Stimulated activated CD4-positive, alpha-beta T cell treated with anti-CD3 and anti-CD28 coated beads, Interleukin-2, amount 100 ng/mL, for 4 hours (primary cell): ENCODE measurements around the gene NHERF1.

Source experiments
- DNase-seq: peaks from one replicate; pipeline ENCODE4 v3.0.0-alpha.2; 2020; ENCODE audit warnings: low read depth

The NHERF1 gene

DNA sequence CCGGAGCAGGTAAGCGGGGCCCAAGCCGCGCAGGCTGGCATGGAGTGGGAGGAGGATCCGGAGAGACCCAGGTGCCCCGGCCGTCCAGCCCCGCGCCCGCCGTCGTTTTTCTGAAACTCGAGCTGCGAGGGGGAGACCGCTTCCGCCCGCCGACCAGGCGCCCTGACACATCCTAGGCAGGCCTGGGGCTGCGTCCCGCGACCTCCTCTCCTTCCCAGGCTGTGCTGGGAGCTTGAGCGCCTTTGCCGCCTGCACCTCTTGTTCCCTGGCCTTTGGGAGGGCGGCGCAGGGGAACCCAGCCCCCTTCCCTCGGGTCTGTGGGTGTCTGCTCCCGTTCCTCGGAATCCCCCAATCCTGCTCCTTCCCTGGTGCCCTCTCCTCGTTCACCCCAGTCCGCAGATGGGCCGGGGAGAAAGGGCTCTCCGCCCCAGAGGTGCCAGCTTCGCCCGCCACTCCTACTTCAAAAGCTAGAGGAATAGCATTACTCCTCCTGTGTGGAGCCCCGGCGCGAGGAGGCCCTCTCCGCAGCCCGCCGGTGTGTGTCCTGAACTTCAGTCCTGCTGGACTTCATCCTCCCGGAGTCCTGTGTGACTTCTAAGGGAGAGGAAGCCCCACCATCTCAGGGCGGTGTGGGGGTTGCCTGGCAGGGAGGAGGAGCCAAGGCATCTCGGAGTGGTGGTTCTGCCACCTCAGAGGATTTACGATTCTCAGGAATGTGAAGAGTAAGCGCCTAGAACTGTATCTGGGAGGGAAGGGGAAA is 1.0 kb downstream of the NHERF1 start:
- DNase-seq: no peak

- no peak for DNase-seq
These were observed 1.6 kb downstream of the NHERF1 start for GRCh38 chr17:74750039-74750326.

DNA sequence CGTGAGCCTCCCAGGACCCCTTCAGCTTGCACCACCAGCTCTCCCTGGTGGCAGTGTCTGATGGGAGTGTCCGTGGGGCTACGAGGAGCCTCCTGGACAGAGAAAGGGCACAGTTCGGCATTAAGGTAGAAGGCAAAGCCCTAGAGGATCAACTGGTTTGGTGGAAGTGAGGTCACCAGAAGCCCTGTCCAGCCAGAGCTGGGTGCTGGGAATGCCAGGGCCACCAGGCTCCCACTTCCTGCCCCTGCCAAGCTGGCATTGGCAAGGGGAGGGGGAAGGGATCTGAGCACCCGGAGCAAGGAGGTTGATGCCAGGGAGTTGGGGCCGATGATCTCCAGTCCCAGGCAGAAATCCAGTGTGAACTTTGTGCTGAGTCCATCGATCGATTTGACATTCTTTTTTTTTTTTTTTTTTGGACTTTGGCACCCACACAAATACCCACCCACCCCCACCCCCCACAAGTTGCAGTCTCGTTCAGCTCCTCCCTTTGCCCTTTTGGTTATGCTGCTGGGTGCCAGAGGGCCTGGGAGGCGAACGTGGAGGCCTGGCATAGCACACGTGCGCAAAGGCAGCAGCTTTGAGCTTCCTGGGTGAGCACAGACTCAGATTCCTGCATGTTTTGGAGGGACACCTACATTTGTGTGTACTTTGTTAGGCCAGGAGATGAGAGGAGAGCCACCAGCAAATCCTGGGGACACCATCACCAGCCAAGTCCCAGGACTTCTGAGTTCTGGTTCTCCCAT is 2.1 kb downstream of the NHERF1 start:
- DNase-seq: no peak

DNA sequence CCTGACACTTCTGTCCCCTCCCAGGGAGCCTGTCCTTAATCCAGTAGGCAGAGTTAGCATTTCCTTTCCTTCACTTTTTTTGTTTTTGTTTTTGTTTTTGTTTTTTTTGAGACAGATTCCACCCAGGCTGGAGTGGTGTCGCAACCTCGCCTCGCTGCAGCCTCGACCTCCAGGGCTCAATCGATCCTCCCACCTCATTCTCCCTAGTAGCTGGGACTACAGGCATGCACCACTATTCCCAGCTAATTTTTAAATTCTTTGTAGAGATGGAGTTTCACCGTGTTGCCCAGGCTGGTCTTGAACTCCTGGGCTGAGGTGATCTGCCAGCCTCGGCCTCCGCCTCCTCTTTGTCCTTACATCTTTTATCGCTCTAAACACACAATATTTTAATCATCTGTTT is 4.0 kb downstream of the NHERF1 start:
- DNase-seq: no peak

DNA sequence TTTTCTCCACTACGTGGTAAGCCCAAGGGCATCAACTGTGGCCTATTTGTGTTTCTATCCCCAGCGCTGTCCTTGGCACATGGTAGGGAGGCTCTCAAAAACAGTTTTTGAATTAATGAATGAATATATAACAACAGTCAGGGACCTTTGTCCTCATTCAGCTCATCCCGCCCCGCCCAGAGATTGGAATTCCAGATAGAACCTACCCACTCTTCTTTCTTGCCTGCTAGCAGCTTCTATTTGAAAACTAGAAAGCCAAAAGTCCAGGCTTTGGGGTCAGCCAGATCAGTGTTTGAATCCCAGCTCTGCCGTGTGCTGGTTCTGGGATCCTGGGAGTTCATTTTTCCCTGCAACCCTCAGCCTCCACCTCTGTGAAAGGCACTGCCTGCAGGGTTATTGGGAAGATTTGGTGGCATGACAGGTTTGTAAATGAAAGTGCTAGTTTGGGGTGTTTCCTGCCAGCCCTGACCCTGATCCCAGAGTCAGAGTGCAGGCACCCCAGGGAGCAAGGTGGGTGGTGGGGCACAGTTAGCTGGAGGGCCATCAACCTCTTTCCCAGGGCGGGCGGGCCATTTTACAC is 4.5 kb downstream of the NHERF1 start:
- DNase-seq: no peak

GRCh38 chr17:74754832-74755231 is 6.4 kb downstream of the NHERF1 start:
- no peak for DNase-seq

DNA sequence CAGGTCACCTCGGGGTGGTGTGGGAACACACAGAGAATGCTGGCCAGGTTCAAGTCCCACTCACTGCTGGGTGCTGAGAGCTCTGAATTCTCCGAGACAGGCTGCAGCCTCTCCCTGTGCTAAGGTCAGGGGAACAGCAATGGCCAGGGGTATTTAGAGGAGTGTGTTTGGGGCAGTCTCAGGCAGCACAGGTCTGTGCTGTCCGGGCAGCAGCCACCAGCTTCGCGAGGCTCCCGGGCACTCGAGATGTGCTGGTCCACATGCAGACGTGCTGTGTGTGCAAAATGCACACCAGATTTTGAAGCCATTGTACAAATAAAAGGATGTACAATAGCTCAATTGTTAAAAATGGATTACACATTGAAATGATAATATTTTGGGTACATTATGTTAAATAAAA is 7.1 kb downstream of the NHERF1 start:
- DNase-seq: no peak

- DNase-seq: no peak
These were observed 8.5 kb downstream of the NHERF1 start for GRCh38 chr17:74756891-74757290.

GRCh38 chr17:74757502-74757901 is 9.1 kb downstream of the NHERF1 start:
- no peak for DNase-seq

DNA sequence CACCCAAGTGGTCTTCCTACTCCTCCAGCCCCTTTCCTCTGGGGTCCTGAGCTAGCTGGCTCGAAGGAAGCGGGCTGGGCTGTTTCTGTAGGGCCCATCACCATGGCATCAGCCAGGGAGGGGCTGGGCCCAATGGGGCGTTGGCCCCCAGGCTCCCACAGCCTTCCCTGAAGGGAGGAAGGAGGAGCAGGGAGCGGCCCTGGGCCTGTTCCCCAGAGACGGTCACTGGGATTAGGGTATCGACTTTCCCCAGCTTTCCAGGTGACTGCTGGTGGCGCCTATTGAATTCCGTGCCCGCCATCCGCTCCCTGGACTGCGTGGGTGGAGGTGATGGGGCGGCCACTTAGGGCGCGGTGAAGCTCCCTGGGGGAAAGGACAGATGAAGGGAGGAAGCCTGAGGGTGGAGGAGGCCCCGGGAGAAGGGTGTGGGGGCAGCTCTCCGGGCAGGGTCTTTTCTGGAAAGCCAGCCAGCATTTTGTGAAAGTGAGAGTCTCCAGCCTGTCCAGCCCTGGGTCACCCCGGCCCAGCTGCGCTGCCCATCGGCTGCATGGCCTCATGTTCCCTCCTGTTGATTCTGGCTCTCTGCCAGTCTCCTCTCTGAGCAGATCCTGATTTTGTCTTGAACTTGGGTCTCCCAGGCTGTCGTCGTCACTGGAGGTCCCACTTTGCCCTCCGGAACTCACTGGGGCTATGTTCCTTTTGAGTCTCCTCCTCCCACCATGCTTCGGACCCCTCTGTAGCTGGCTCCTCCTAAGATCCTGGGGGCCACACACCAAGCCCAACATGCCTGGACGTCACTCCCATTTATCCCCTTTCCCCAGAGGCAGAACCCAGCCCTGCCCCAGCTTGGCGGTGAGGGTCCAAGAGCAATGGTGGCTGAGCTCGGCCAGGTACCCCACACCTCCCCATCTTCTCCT is 9.8 kb downstream of the NHERF1 start:
- DNase-seq: no peak

- DNase-seq: no peak
These were observed 10.4 kb downstream of the NHERF1 start for GRCh38 chr17:74758848-74759168.

- no peak for DNase-seq
These were observed 10.9 kb downstream of the NHERF1 start for GRCh38 chr17:74759243-74759801.

DNA sequence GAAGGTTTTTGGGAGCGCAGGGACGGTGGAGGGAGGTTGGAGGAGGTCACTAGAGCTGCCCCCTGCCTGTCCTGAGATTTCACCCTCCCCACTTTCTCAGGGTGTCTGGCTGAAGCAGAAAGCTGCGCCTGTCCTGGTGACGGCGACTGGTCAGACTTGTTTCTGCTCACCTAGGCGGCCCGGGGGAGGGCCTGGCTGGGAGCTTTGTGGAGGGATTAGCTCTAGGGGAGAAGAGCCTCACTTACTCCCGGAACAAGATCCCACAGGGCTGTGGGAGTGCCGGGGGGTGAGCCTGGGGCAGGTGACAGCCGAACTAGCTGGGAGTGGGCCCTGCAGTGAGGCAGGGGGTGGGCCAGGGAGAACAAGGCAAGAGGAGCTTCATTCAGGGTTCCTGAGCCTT is 11.5 kb downstream of the NHERF1 start:
- DNase-seq: no peak

DNA sequence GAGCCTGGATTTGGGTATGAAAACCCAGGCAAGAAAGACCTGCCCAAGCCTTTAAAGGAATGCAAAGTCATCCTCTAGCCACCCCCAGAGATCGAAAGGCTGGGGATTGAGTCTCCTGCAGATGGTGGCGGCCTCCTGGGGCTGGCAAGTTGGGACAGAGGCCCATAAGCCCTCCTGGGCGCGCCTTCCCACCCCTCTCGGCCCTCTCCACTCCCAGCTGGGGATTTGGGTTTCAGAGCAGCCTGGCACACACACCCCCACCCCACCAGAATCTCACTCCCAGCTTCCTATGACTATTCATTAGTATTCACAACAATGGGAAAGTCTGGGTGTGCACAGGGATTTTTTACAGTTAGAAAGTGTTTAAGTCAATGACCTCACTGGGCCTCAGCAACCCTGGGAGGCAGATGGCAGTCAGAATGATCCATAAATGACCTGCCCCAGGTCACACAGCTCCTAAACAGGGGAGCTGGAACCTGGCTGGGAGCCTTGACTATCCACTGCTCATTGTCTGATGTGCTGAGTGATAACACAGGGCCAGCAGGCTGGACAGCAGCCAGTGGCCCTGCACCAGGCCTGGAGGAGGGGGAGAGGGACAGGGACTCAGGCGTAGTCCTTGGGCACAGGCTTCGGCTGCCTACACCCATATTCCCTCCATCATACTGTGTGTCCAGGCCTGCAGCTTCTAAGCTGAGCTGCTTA is 12.1 kb downstream of the NHERF1 start:
- DNase-seq: no peak

DNA sequence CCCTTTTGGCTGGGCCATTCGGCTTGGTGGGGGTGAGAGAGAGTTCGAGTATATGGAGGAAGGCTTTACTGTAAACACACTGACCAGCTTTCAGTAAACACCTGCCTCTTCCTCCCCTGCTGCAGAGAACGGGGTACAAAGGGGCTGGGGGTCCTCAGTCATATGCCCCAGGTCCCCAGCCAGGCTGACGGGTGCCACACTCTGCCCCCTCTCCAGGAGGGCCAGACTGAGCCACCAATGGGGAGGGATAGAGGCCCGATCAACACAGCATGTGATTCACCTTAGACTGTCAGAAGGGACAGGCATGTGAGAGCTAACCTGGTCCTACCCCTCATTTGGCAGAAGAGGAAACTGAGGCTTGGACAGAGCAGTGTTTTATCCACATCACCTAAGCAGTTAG is 13.0 kb downstream of the NHERF1 start:
- DNase-seq: no peak

DNA sequence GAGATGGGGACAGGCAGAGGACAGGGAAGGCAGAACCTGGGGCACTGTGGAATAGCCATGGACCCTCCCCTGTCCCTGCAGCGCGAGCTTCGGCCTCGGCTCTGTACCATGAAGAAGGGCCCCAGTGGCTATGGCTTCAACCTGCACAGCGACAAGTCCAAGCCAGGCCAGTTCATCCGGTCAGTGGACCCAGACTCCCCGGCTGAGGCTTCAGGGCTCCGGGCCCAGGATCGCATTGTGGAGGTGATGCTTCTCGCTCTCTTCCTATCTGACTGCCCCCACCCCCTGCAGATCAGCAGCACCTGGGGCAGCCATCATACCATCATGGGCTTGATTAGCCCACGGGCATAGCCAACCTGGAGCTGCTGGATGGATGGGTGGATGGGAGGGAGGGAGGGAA is 13.5 kb downstream of the NHERF1 start:
- DNase-seq: no peak

GRCh38 chr17:74763565-74764387 is 15.3 kb downstream of the NHERF1 start:
- no peak for DNase-seq

- DNase-seq: no peak
These were observed 16.4 kb downstream of the NHERF1 start for GRCh38 chr17:74764751-74765286.

DNA sequence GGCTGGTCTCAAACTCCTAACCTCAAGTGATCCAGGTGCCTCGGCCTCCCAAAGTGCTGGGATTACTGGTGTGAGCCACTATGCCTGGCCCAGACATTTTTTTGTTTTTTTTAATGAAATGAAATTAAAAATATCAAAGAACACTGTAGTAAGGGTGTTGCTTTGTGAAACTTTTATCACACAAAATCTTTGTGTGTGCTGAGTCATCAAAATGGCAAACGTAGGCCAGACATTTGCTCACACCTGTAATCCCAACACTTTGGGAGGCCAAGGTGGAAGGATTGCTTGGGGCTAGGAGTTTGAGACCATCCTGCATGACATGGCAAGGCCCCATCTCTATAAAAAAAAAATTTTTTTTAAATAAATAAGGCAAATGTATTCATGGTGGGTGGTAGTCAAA is 18.0 kb downstream of the NHERF1 start:
- DNase-seq: no peak

DNA sequence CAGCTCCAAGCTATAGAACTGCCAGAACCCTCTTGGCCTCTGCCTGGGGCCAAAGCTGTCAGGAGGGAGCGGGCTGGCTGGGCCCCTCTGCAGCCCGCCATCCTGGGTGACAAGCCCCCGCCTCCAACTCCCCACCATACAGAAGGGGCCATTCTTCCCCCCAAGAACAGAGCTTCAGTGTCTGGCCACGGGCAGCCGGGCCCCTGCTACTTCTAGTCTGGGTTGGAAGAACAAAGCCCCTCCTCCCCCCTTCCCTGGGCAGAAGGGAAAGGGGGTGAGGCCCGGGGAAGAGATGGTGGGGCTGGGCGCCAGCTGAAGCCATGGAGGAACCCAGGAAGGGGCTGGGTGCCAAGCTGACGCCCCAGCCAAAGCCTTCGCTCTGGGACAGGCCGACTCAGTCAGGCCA is 18.7 kb downstream of the NHERF1 start:
- no peak for DNase-seq
